ENCODE results near the gene SUN5. TPM values are rescaled to one million over a fixed set of nuclear protein-coding genes. Genes with fewer than 3 reads are reported as not detected.

SUN5 gene
- total and polyA plus RNA-seq, 2 donors (not counting 1 experiment from before 2014, with no cell fraction given), result not detected

DNA sequence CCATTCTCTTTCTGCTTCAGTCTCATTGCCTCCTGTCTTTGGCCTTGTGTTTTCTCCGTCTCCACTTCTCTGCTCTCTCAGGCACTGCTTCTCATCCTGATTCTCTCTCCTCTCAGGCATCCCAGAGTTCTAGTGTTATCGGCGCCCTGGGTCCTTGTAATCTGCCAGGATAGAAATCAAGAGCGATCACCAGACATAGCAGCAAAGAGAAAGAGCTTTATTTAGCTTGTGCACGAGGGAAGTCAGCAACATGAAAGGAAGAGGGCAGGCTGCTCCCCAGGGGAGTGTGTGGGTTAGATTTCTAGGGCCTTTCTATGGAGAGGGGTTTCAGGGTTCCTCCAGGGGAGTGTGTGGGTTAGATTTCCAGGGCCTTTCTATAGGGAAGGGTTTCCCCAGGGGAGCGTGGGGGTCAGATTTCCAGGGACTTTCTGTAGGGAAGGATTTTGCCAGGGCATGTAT, 32.5 kb downstream of the SUN5 start:
- Histone ChIP-seq H3K79me2 (ENCODE audit: control insufficient read depth, insufficient read depth, low read length) (no peaks in the 10 kb centered on the region), H3K27ac (ENCODE audit: low read length in 2 of 2) (peak overlapping the region; percentile 99), H3K4me3 (ENCODE audit: control extremely low read depth in 1 of 5, extremely low read depth in 1 of 5, insufficient read depth in 1 of 5, low read depth in 2 of 5, low read length in 4 of 5) (peak overlapping the region in 2 of 5 experiments; percentile 11 to 47), H3K4me1 (ENCODE audit: control insufficient read depth in 2 of 2, insufficient read depth in 2 of 2, low read length in 2 of 2) (peaks cover 51 to 68% of the 10 kb centered on the region in 2 donors), H3K9me3 (ENCODE audit: control extremely low read depth in 1 of 3, control insufficient read depth in 2 of 3, insufficient read depth in 1 of 3, low read length in 2 of 3) (peaks cover 0 to 31% (median 0%) of the 10 kb centered on the region in 3 donors), H3K27me3 (replicated peaks in 1 of 4; ENCODE audit: control extremely low read depth in 1 of 4, control insufficient read depth in 3 of 4, insufficient read depth in 4 of 4, low read length in 3 of 4) (no peaks in the 10 kb centered on the region), H3K36me3 (replicated peaks in 1 of 2; ENCODE audit: control extremely low read depth in 1 of 2, control insufficient read depth in 1 of 2, extremely low read depth in 1 of 2, insufficient read depth in 2 of 2, low read length in 1 of 2) (no peaks in the 10 kb centered on the region), H4K20me1 (ENCODE audit: control insufficient read depth, insufficient read depth, low read length, poor library complexity, severe bottlenecking) (no peaks in the 10 kb centered on the region), H3K4me2 (replicated peaks; ENCODE audit: low read depth, low read length, poor library complexity, severe bottlenecking) (peak overlapping the region; percentile 75), H3K9ac (ENCODE audit: low read length) (peak overlapping the region; percentile 50), H2AFZ (ENCODE audit: insufficient read depth, low read depth, low read length, poor library complexity, severe bottlenecking) (peak overlapping the region; percentile 91)
- Mint-ChIP-seq H3K27me3 (no peaks in the 10 kb centered on the region), H3K27ac (no peak overlapping the region), H3K9me3 (ENCODE audit: insufficient read depth) (no peaks in the 10 kb centered on the region), H3K4me1 (peaks cover 26% of the 10 kb centered on the region), H3K4me3 (no peak overlapping the region)
- no peak for TF ChIP-seq EZH2 (IDR thresholded peaks at IDR 0.05; ENCODE audit: borderline replicate concordance, insufficient read depth, low read depth, low read length, poor library complexity, severe bottlenecking)
- TF ChIP-seq, protein P1, sequence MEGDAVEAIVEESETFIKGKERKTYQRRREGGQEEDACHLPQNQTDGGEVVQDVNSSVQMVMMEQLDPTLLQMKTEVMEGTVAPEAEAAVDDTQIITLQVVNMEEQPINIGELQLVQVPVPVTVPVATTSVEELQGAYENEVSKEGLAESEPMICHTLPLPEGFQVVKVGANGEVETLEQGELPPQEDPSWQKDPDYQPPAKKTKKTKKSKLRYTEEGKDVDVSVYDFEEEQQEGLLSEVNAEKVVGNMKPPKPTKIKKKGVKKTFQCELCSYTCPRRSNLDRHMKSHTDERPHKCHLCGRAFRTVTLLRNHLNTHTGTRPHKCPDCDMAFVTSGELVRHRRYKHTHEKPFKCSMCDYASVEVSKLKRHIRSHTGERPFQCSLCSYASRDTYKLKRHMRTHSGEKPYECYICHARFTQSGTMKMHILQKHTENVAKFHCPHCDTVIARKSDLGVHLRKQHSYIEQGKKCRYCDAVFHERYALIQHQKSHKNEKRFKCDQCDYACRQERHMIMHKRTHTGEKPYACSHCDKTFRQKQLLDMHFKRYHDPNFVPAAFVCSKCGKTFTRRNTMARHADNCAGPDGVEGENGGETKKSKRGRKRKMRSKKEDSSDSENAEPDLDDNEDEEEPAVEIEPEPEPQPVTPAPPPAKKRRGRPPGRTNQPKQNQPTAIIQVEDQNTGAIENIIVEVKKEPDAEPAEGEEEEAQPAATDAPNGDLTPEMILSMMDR (IDR thresholded peaks at IDR 0.05), result no peak
- 13% methylated on average over 6 of the region's 6 CpGs for WGBS (ENCODE audit: insufficient coverage)
- peak; percentile 40 for ATAC-seq (ENCODE audit: low read depth)
- intact Hi-C loops (cut with micrococcal nuclease), result no loop called here
- no peak for DNase-seq
- ChIA-PET POLR2A (interaction anchor here (0.8 kb wide), 1 partner anchor 1141 kb away, joined by 3 read pairs; no protein-coding TSS in a partner anchor), CTCF (interaction anchor here (1.1 to 1.2 kb wide), 2 partner anchors 70 to 102 kb away, joined by 3 read pairs; no protein-coding TSS in a partner anchor)

DNA sequence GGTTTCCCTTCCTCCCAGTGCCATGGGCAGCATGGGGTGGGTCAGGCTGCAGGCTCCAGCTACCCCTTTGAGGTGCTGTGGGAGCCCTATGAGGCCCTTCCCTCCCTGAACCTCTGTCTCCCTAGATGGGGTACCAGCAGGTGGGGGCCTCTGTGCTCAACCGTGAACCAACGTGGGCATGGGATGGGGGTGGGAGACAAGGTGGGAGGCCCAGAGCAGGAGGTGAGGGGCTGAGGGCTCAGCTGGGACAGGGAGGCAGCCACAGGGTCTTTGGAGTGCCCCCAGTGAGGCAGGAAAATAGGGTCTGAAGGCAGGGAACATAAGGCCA, 33.3 kb downstream of the SUN5 start:
- ChIA-PET CTCF (interaction anchor here (1.2 kb wide), 1 partner anchor 102 kb away, joined by 3 read pairs; no protein-coding TSS in a partner anchor), POLR2A (no interaction called here)
- H3K9ac ChIP-seq (ENCODE audit: low read length), result peak overlapping the region; percentile 50
- intact Hi-C loops (cut with micrococcal nuclease), result no loop called here
- no peak overlapping the region for H3K27ac Mint-ChIP-seq
- TF ChIP-seq, protein P1 (IDR thresholded peaks at IDR 0.05), result no peak
- TF ChIP-seq EZH2 (IDR thresholded peaks at IDR 0.05; ENCODE audit: borderline replicate concordance, insufficient read depth, low read depth, low read length, poor library complexity, severe bottlenecking), result no peak
- H3K79me2 ChIP-seq (ENCODE audit: control insufficient read depth, insufficient read depth, low read length), result no peaks in the 10 kb centered on the region
- peak overlapping the region; percentile 75 for H3K4me2 ChIP-seq (replicated peaks; ENCODE audit: low read depth, low read length, poor library complexity, severe bottlenecking)
- no peak overlapping the region for H3K4me3 Mint-ChIP-seq
- no peak for DNase-seq
- no peaks in the 10 kb centered on the region for H3K9me3 Mint-ChIP-seq (ENCODE audit: insufficient read depth)
- H3K36me3 ChIP-seq (replicated peaks in 1 of 2; ENCODE audit: control extremely low read depth in 1 of 2, control insufficient read depth in 1 of 2, extremely low read depth in 1 of 2, insufficient read depth in 2 of 2, low read length in 1 of 2), result no peaks in the 10 kb centered on the region
- no peaks in the 10 kb centered on the region for H3K27me3 Mint-ChIP-seq
- H3K4me3 ChIP-seq (ENCODE audit: control extremely low read depth in 1 of 5, extremely low read depth in 1 of 5, insufficient read depth in 1 of 5, low read depth in 2 of 5, low read length in 4 of 5), result no peak overlapping the region
- H3K9me3 ChIP-seq (ENCODE audit: control extremely low read depth in 1 of 3, control insufficient read depth in 2 of 3, insufficient read depth in 1 of 3, low read length in 2 of 3), result peaks cover 0 to 23% (median 0%) of the 10 kb centered on the region in 3 donors
- peak overlapping the region; percentile 99 for H3K27ac ChIP-seq (ENCODE audit: low read length in 2 of 2)
- no peaks in the 10 kb centered on the region for H3K27me3 ChIP-seq (replicated peaks in 1 of 4; ENCODE audit: control extremely low read depth in 1 of 4, control insufficient read depth in 3 of 4, insufficient read depth in 4 of 4, low read length in 3 of 4)
- H3K4me1 ChIP-seq (ENCODE audit: control insufficient read depth in 2 of 2, insufficient read depth in 2 of 2, low read length in 2 of 2), result peaks cover 53 to 75% of the 10 kb centered on the region in 2 donors
- ATAC-seq (ENCODE audit: low read depth), result no peak
- 20% methylated on average over 1 of the region's 2 CpGs for WGBS (ENCODE audit: insufficient coverage)
- H3K4me1 Mint-ChIP-seq, result peaks cover 29% of the 10 kb centered on the region
- no peaks in the 10 kb centered on the region for H4K20me1 ChIP-seq (ENCODE audit: control insufficient read depth, insufficient read depth, low read length, poor library complexity, severe bottlenecking)
- peak overlapping the region; percentile 91 for H2AFZ ChIP-seq (ENCODE audit: insufficient read depth, low read depth, low read length, poor library complexity, severe bottlenecking)

Data from B cell (primary cell).